ENCODE measurements around the gene TNFAIP1.
A peak's percentile ranks its signal among the peaks of the same experiment; 100 is the strongest.

TNFAIP1 gene

DNA sequence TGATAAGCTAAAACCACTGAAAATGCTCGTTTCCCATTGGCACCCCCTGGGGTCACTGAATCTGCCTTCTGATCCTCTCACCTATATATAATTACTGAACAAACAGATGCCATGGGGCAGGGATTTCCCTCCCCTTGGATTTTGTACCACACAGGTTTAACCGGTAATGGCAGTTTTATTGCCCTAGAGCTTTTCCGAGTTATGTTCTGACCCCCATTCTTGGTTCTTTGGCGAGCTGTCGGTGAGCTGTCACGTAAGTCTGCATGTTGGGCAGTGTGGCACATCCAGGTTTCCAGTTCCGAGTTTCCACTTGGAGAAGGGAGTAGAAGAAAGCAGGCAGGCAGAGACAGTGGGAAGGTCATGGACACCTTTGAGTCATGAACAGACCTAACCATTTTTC is 9.4 kb upstream of the TNFAIP1 start:
- H3K4me3 ChIP-seq (ENCODE audit: low read length): no peak overlapping the region
- TF ChIP-seq, protein P1, sequence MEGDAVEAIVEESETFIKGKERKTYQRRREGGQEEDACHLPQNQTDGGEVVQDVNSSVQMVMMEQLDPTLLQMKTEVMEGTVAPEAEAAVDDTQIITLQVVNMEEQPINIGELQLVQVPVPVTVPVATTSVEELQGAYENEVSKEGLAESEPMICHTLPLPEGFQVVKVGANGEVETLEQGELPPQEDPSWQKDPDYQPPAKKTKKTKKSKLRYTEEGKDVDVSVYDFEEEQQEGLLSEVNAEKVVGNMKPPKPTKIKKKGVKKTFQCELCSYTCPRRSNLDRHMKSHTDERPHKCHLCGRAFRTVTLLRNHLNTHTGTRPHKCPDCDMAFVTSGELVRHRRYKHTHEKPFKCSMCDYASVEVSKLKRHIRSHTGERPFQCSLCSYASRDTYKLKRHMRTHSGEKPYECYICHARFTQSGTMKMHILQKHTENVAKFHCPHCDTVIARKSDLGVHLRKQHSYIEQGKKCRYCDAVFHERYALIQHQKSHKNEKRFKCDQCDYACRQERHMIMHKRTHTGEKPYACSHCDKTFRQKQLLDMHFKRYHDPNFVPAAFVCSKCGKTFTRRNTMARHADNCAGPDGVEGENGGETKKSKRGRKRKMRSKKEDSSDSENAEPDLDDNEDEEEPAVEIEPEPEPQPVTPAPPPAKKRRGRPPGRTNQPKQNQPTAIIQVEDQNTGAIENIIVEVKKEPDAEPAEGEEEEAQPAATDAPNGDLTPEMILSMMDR (conservative IDR thresholded peaks at IDR 0.05; ENCODE audit: low read length): no peak
- no peak for DNase-seq (ENCODE audit: low read depth)

DNA sequence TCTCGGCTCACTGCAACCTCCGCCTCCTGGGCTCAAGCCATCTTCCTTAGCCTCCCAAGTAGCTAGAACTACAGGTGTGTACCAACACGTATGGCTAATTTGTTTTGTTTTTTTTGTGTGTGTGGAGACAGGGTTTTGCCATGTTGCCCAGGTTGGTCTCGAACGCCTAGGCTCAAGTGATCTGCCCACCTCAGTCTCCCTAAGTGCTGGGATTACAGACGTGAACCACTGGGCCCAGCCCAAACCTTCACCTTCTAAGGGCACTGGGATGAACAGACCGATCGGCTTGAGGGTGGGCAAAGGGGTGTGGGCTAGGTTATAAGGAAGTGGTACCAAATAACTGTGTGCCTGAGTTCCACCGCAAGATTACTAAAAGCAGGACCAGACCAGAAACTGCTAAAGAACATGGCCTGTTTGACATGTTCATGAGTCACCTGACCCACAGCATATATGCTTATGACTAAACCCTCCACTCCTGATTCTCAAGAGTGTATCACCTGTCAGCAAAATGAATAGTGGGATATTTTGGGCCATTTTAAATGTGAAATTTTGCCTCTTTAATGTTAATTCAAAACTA is 8.4 kb upstream of the TNFAIP1 start:
- TF ChIP-seq, protein P1 (conservative IDR thresholded peaks at IDR 0.05; ENCODE audit: low read length): no peak
- H3K4me3 ChIP-seq (ENCODE audit: low read length): no peak overlapping the region
- DNase-seq (ENCODE audit: low read depth): no peak

DNA sequence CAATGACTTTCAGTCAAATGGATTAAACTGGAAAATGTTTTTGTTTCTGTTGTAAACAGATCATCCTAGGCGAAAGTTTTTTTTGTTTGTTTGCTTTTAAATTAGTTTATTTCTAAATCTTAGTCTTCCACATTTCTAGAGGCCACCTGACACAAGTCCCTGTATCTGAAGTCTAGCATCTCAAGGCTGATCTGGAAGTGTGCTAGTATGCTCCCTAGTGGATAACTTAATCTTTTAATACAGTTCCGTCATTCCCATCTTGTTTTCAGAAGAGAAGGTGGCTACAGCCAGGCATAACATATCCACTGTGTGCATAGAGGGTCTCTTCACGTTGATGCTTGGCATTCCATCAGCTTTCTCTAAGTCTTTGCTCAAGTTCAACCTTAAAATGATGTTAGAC is 7.9 kb upstream of the TNFAIP1 start:
- TF ChIP-seq, protein P1 (conservative IDR thresholded peaks at IDR 0.05; ENCODE audit: low read length): peak; percentile 32
- no peak overlapping the region for H3K4me3 ChIP-seq (ENCODE audit: low read length)
- DNase-seq (ENCODE audit: low read depth): no peak

DNA sequence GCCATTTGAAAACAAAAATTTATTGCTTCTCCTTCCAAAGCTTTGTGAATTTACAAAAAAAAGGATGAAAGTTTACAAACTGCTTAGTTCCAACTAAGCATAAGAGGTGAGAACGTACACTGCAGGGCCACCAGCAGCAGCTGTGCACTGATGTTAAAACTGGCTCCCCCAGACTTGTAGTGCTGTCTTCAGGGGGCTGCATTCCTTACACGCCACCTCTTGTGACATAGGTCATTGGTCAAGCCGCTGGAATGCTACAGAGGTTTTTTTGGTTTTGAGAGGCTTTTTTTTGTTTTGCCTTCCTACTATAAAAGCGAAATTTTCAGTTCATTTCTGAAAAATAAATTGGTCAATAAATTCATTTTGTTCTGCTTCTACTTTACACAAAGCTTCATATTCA is 7.2 kb upstream of the TNFAIP1 start:
- DNase-seq (ENCODE audit: low read depth): no peak
- H3K4me3 ChIP-seq (ENCODE audit: low read length): no peak overlapping the region
- TF ChIP-seq, protein P1 (conservative IDR thresholded peaks at IDR 0.05; ENCODE audit: low read length): no peak

DNA sequence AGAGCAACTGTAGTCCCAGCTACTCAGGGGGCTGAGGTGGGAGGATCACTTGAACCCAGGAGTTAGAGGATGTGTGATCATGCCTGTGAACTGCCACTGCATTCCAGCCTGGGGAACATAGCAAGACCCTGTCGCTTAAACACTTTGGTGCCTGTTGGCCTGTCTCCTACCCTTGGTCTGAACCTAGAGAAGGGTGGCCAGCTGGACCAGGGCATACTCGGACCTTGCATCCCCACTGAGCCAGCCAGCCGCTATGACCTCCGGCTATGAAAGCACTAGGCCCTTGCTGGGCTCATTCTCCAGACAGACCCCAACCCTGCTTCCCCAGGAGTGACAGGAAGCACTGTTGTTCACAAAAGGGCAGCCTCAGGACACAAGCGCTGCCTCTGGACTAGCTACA is 4.9 kb upstream of the TNFAIP1 start:
- no peak overlapping the region for H3K4me3 ChIP-seq (ENCODE audit: low read length)
- TF ChIP-seq, protein P1 (conservative IDR thresholded peaks at IDR 0.05; ENCODE audit: low read length): no peak
- DNase-seq (ENCODE audit: low read depth): no peak

DNA sequence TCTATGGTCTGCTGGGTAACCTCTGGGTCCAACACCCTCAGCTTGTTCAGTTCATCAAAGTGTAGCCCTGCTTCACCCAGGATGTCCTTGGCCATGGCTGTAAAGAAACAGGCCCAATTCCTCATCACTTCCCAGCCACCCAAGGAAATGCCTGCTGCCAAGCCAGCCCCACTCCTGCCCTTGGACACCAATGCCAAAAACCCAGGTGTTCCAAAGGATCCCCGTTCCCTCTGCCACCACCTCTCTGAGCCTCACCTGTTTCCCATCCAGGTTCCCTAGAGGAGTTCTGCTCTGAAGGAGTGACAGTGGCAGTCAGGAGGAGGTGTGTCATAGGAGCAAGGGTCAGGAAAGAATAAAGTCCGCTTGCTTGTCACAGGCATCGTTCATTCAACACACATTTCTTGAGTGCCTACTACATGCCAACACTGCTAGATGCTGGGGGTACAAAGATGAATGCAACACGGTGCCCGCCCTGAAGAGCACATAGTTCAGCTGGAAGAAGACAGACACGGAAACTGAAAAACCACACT is 3.6 kb upstream of the TNFAIP1 start:
- TF ChIP-seq, protein P1 (conservative IDR thresholded peaks at IDR 0.05; ENCODE audit: low read length): no peak
- no peak overlapping the region for H3K4me3 ChIP-seq (ENCODE audit: low read length)
- no peak for DNase-seq (ENCODE audit: low read depth)

DNA sequence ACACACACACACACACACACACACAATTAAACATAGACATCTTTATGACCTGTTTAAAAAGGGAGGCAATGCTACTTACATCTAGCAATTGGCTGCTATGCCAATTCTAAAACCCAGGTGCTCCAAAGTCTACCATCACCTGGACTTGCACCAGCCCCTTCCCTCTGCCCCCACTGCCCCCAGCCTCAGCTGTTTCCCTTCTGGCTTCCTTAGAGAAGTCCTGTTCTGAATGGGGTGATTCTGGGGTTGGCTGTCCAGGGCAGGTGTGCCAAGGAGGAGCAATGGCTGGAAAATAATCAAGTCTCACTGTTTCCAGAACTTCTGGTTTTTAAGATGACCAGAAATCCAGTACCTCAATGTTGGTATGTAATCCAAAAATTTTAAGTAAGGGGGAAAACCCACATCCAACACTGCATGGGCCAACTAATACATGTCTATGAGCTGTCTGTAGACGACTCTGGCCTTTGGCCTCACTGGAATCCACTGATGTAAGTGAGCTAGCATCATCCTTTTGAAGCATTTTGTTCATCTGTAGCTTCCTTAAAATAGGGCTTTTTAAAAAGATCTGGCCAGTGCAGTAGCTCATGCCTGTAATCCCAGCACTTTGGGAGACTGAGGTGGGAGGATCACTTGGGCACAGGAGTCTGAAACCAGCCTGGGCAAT is 2.3 kb upstream of the TNFAIP1 start:
- H3K4me3 ChIP-seq (ENCODE audit: low read length): no peak overlapping the region
- no peak for DNase-seq (ENCODE audit: low read depth)
- TF ChIP-seq, protein P1 (conservative IDR thresholded peaks at IDR 0.05; ENCODE audit: low read length): no peak

All from AG10803 (cell line).